Gastrocnemius medialis (tissue), 4 donors: Measurements from ENCODE around the gene KCNJ5. TPM values are rescaled to one million over a fixed set of nuclear protein-coding genes. Genes with fewer than 3 reads are reported as not detected.
A peak's percentile ranks its signal among the peaks of the same experiment; 100 is the strongest.

Experiments
- ATAC-seq, 2 donors: fragments of 150-250 bp; one replicate each; pipeline ENCODE4 v1.9.1; 2016
- DNase-seq, 2 donors: peaks; one replicate each; pipeline ENCODE4 v3.0.0-alpha.2; 2019
- H3K27ac ChIP-seq, 4 donors: fragments of 200-600 bp; sonication (generic); 1 replicate in 1 of 4; 2 replicates in 3 of 4; pipeline ENCODE4 v1.5.1; 2016 to 2018; ENCODE audit warnings: mild to moderate bottlenecking in 2 of 4, moderate library complexity in 1 of 4
- H3K27me3 ChIP-seq, 3 donors: fragments of 200-600 bp; sonication (generic) in 2 of 3; 1 replicate in 1 of 3; 2 replicates in 2 of 3; pipeline versions ENCODE4 v1.5.1 to v1.6.0; 2016 to 2019; ENCODE audit warnings: mild to moderate bottlenecking in 1 of 3, moderate library complexity in 1 of 3
- H3K36me3 ChIP-seq, 2 donors: fragments of 200-600 bp; sonication (generic) in 1 of 2; one replicate each; pipeline ENCODE4 v1.5.1; 2017 to 2018
- H3K4me1 ChIP-seq, 2 donors: fragments of 200-600 bp; sonication (generic) in 1 of 2; one replicate each; pipeline ENCODE4 v1.5.1; 2016 to 2017; ENCODE audit warnings: mild to moderate bottlenecking in 2 of 2
- H3K4me3 ChIP-seq, 4 donors: fragments of 200-600 bp; sonication (generic) in 3 of 4; 1 replicate in 1 of 4; 2 replicates in 3 of 4; pipeline ENCODE4 v1.5.1; 2016 to 2019; ENCODE audit warnings: mild to moderate bottlenecking in 2 of 4
- H3K9me3 ChIP-seq, 3 donors: fragments of 200-600 bp; sonication (generic) in 2 of 3; 1 replicate in 1 of 3; 2 replicates in 2 of 3; pipeline ENCODE4 v1.5.1; 2016 to 2019
- CTCF ChIP-seq, 5 experiments: fragments of 450-650 bp in 3 of 5; fragments of 200-600 bp in 2 of 5; sonication (generic) in 2 of 5; IDR thresholded peaks in 4 of 5; conservative IDR thresholded peaks in 1 of 5; 1 replicate in 4 of 5; 2 replicates in 1 of 5; pipeline ENCODE4 v1.5.1; 2016 to 2019; ENCODE audit warnings: antibody characterized with exemption in 5 of 5, mild to moderate bottlenecking in 3 of 5, moderate library complexity in 3 of 5
- POLR2A ChIP-seq, 2 donors: fragments of 450-650 bp; IDR thresholded peaks; one replicate each; pipeline ENCODE4 v1.6.1; 2017; ENCODE audit warnings: antibody characterized with exemption in 2 of 2, mild to moderate bottlenecking in 2 of 2, moderate library complexity in 2 of 2
- in situ Hi-C, 4 donors: fragments of 200-750 bp; cut with MboI; loops; one replicate each; pipeline versions ENCODE4 v1.15.0 to v1.8.0; 2017; ENCODE audit warnings: low sequenced_read_pairs in 4 of 4
- intact Hi-C: fragments of 100-400 bp; cut with DNase I; formaldehyde crosslinking; loops from one replicate; pipeline ENCODE4 v1.15.1; 2023; ENCODE audit warnings: low total_unique reads
- total RNA-seq, 4 donors: library from RNA; depleted of rRNA; stranded (reverse); fragments of >200 nt; gene quantifications; one replicate each; pipeline versions ENCODE4 v1.1.0 to v1.2.3, GENCODE V29; 2016

Gene KCNJ5
- total RNA-seq, 4 donors from 2014 or later: 0.24 to 0.46 TPM; not detected in 2

GRCh38 chr11:128854841-128855240, 36.3 kb upstream of the KCNJ5 start:
- in situ Hi-C loops: no loop called here
- no peak overlapping the region for H3K27ac ChIP-seq
- no peak for DNase-seq
- no peak for ATAC-seq
- H3K27me3 ChIP-seq: no peaks in the 10 kb centered on the region
- TF ChIP-seq CTCF (IDR thresholded peaks at IDR 0.05 in 4 of 5, conservative IDR thresholded peaks at IDR 0.05 in 1 of 5): no peak
- no peak for TF ChIP-seq POLR2A (IDR thresholded peaks at IDR 0.05)
- no peaks in the 10 kb centered on the region for H3K4me1 ChIP-seq
- no peaks in the 10 kb centered on the region for H3K36me3 ChIP-seq
- intact Hi-C loops: no loop called here
- H3K4me3 ChIP-seq: no peak overlapping the region
- H3K9me3 ChIP-seq: no peaks in the 10 kb centered on the region

GRCh38 chr11:128856241-128856640, 34.9 kb upstream of the KCNJ5 start:
- intact Hi-C loops: no loop called here
- in situ Hi-C loops: no loop called here
- Histone ChIP-seq H3K4me1 (no peaks in the 10 kb centered on the region), H3K9me3 (no peaks in the 10 kb centered on the region), H3K4me3 (no peak overlapping the region), H3K27me3 (no peaks in the 10 kb centered on the region), H3K36me3 (no peaks in the 10 kb centered on the region), H3K27ac (no peak overlapping the region)
- DNase-seq (no peak), ATAC-seq (no peak)
- TF ChIP-seq POLR2A (IDR thresholded peaks at IDR 0.05) (no peak), CTCF (IDR thresholded peaks at IDR 0.05 in 4 of 5, conservative IDR thresholded peaks at IDR 0.05 in 1 of 5) (no peak)

- DNase-seq (no peak), ATAC-seq (no peak)
- Histone ChIP-seq H3K4me1 (no peaks in the 10 kb centered on the region), H3K36me3 (no peaks in the 10 kb centered on the region), H3K9me3 (no peaks in the 10 kb centered on the region), H3K4me3 (no peak overlapping the region), H3K27ac (no peak overlapping the region), H3K27me3 (no peaks in the 10 kb centered on the region)
- TF ChIP-seq POLR2A (IDR thresholded peaks at IDR 0.05) (no peak), CTCF (IDR thresholded peaks at IDR 0.05 in 4 of 5, conservative IDR thresholded peaks at IDR 0.05 in 1 of 5) (no peak)
- intact Hi-C loops: no loop called here
- in situ Hi-C loops: no loop called here
Measured at GRCh38 chr11:128857341-128857740, 33.8 kb upstream of the KCNJ5 start.

- Histone ChIP-seq H3K27ac (no peak overlapping the region), H3K4me3 (no peak overlapping the region), H3K27me3 (no peaks in the 10 kb centered on the region), H3K4me1 (no peaks in the 10 kb centered on the region), H3K36me3 (no peaks in the 10 kb centered on the region), H3K9me3 (no peaks in the 10 kb centered on the region)
- intact Hi-C loops (no loop called here), in situ Hi-C loops (no loop called here)
- DNase-seq: peak in 1 of 2 donors; percentile 24
- peak in 3 of 5 experiments; percentile 50 to 70 (median 65) for TF ChIP-seq CTCF (IDR thresholded peaks at IDR 0.05 in 4 of 5, conservative IDR thresholded peaks at IDR 0.05 in 1 of 5)
- no peak for TF ChIP-seq POLR2A (IDR thresholded peaks at IDR 0.05)
- no peak for ATAC-seq
Measured at GRCh38 chr11:128859563-128860441, 31.4 kb upstream of the KCNJ5 start.
